GM21723 (cell line): Measurements from ENCODE around the gene GNG7.
"Not testable (repeated sequence)": the region's sequence is repeated elsewhere in the genome, so short reads cannot be mapped to it uniquely, and the experiment has no call there.

ENCODE experiments used
- ATAC-seq: cut with Tn5 transposase; IDR thresholded peaks from one replicate; pipeline ENCODE4 v1.9.1; 2021; ENCODE audit warnings: mild to moderate bottlenecking, moderate library complexity; ENCODE audit not compliant: unreplicated experiment

GNG7 gene

GRCh38 chr19:2556221-2557092 lies 146.0 kb downstream of the GNG7 start:
- ATAC-seq, result no peak

- no peak for ATAC-seq
These were observed 146.9 kb downstream of the GNG7 start for GRCh38 chr19:2555422-2556220.

- no peak for ATAC-seq
These were observed 147.6 kb downstream of the GNG7 start for GRCh38 chr19:2554856-2555255.

- ATAC-seq, result no peak
These were observed 149.0 kb downstream of the GNG7 start for GRCh38 chr19:2553510-2553909.

- ATAC-seq, result peak; percentile 58
These were observed 149.6 kb downstream of the GNG7 start for GRCh38 chr19:2552859-2553258.

DNA sequence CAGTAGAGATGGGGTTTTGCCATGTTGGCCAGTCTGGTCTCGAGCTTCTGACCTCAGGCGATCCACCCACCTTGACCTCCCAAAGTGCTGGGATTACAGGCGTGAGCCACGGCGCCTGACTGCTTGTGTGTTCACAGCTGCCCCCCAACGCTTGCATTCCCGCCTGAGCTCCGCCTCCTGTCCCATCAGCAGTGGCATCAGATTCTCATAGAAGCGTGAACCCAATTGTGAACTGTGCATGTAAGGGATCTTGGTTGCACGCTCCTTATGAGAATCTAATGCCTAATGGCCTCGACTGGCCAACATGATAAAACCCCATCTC lies 150.7 kb downstream of the GNG7 start:
- ATAC-seq, result no peak

GRCh38 chr19:2551172-2551863 lies 151.2 kb downstream of the GNG7 start:
- no peak for ATAC-seq

GRCh38 chr19:2550431-2551171 lies 151.9 kb downstream of the GNG7 start:
- no peak for ATAC-seq

GRCh38 chr19:2549701-2550191 lies 152.7 kb downstream of the GNG7 start:
- ATAC-seq, result no peak

DNA sequence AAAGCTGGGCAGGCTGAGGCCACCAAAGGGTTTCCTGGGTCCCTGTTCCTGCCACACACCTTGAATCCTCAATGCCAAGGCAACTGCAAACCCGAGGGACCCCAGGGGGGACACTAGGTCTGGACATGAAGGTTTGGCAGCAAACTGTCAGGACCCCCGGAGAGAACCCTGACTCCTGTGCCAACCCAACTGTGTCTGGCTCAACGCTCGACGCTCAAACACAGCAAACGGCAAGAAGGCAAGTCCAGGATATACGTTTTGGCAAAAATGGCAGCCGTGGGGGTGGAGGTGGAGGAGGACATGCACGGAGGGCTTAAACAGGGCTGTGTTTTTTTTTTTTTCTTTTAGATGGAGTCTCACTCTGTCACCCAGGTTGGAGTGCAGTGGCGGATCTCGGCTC lies 153.5 kb downstream of the GNG7 start:
- no peak for ATAC-seq

- no peak for ATAC-seq
These were observed 154.8 kb downstream of the GNG7 start for GRCh38 chr19:2547721-2548120.

DNA sequence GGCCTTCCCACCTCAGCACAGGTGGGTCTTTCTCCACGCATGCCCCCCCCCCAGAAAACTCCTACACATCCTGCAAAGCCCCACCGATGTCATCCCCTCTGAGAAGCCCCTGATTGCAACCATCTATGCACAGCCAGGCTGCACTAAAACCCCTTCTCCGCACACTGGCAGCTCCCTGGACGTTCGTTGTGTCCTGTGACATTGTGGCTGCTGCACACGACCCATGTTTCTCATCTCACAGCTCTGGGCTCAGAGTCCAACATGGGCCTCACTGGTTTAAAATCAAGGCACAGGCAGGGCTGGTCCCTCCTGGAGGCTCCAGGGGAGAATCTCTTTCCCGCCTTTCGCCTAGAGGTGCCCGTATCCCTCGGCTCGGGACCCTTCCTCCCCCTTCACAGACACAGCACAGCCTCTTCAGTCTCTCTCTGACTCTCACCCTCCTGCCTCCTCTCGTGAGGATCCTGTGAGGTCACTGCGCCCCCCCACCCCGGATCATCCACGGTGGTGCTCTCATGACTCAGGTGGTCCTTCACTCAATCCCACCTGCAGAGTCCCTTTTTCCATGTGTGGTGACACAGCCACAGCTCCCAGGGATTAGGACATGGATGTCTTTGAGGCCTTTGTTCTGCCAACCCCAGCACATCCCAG lies 155.3 kb downstream of the GNG7 start:
- no peak for ATAC-seq

GRCh38 chr19:2546128-2547032 lies 156.1 kb downstream of the GNG7 start:
- no peak for ATAC-seq

GRCh38 chr19:2545416-2546127 lies 156.9 kb downstream of the GNG7 start:
- ATAC-seq, result not testable (repeated sequence)

DNA sequence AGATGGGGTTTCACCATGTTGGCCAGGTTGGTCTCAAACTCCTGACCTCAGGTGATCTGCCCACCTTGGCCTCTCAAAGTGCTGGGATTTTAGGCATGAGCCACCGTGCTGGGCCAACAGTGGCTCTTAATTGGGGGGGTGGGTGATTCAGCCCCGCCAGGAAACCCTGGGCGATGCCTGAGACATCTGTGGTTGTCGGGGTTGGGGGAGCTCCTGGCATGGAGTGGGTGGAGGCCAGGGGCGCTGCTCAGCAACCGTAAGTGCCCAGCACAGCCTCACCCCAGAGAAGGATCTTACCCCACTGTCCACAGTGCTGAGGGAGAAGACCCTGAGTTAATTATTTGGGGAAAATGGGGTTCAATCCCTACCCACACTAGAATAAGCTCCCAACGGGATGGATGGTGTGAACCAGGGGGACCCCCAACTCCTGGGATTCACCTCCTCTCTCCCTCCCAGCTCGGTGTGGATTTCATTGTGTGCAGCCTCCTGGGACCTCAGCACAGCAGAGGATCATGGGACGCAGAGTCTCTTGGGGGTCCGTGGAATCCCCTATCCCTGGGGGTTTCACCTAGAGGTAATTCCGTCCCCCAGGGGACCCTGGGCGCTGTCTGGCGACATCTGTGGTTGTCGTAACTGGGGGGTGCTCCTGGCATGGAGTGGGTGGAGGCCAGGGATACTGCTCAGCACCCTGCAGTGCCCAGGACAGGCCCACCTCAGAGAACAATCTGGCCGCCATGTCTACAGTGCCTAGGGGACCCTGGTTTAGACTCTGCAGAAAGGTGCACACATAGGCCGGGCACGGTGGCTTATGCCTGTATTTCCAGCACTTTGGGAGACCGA lies 157.7 kb downstream of the GNG7 start:
- no peak for ATAC-seq

- no peak for ATAC-seq
These were observed 158.7 kb downstream of the GNG7 start for GRCh38 chr19:2543463-2544442.
